ENCODE data around the gene OTOGL.

GRCh38 chr12:80373666-80374065 is 274.3 kb downstream of the OTOGL start:
- TF ChIP-seq CTCF (IDR thresholded peaks at IDR 0.05; ENCODE audit: insufficient read depth, low read length) (no peak), POLR2AphosphoS5 (IDR thresholded peaks at IDR 0.05; ENCODE audit: low read depth) (no peak), GABPA (IDR thresholded peaks at IDR 0.05; ENCODE audit: low read depth) (no peak), REST (IDR thresholded peaks at IDR 0.05; ENCODE audit: insufficient replicate concordance, low read depth) (no peak), SPI1 (IDR thresholded peaks at IDR 0.05; ENCODE audit: borderline replicate concordance, low read depth) (no peak)
